ENCODE results near the gene TMEM131. TPM values are rescaled to one million over a fixed set of nuclear protein-coding genes. Genes with fewer than 3 reads are reported as not detected.

TMEM131 gene
- total and polyA plus RNA-seq, 10 of the 15 experiments (the other 5 are each of a cell fraction or from before 2014, with no cell fraction given): 6.0 to 48.2 (median 23.2) TPM

GRCh38 chr2:98036349-98037000, 40.7 kb upstream of the TMEM131 start:
- Histone ChIP-seq H3K9me3 (replicated peaks; ENCODE audit: control insufficient read depth, insufficient read depth, low read length) (no peaks in the 10 kb centered on the region), H3K79me2 (ENCODE audit: control insufficient read depth, insufficient read depth, low read length) (no peaks in the 10 kb centered on the region), H4K20me1 (ENCODE audit: control insufficient read depth, insufficient read depth) (no peaks in the 10 kb centered on the region), H3K4me2 (ENCODE audit: control insufficient read depth, insufficient read depth) (no peak overlapping the region), H3K4me3 (no peak overlapping the region), H3K27me3 (replicated peaks in 1 of 2; ENCODE audit: control insufficient read depth in 2 of 2, insufficient read depth in 2 of 2, low read length in 1 of 2) (no peaks in the 10 kb centered on the region), H3K9ac (ENCODE audit: control insufficient read depth, insufficient read depth, low read length) (no peak overlapping the region), H2AFZ (ENCODE audit: control insufficient read depth, low read depth, low read length) (no peak overlapping the region), H3K4me1 (ENCODE audit: control insufficient read depth, insufficient read depth, low read length) (no peaks in the 10 kb centered on the region), H3K36me3 (ENCODE audit: control insufficient read depth in 2 of 2, insufficient read depth in 2 of 2, low read length in 1 of 2) (no peaks in the 10 kb centered on the region), H3K27ac (ENCODE audit: control insufficient read depth, insufficient read depth) (no peak overlapping the region)
- no TSS peak for BruUV-seq (replicated peaks)
- 85% methylated on average over 8 of the region's 8 CpGs for WGBS (ENCODE audit: insufficient coverage, insufficient replicate concordance, low lambda C conversion rate, missing lambda C conversion rate)
- RAD21 ChIA-PET (ENCODE audit: unreplicated experiment): interaction anchor here (0.6 to 0.9 kb wide), 2 partner anchors 45 to 92 kb away, joined by 3 read pairs; no protein-coding TSS in a partner anchor
- ATAC-seq: no peak
- in situ Hi-C loops (cut with MboI): no loop called here
- CTCF ChIA-PET: interaction anchor here (0.6 to 1.8 kb wide), 2 partner anchors 9 to 801 kb away, joined by 5 to 7 read pairs; no protein-coding TSS in a partner anchor
- SMC1A ChIA-PET (ENCODE audit: uncharacterized antibody, unreplicated experiment): interaction anchor here (0.9 to 2.0 kb wide), 4 partner anchors 9 to 226 kb away, joined by 3 to 8 read pairs (median 4); no protein-coding TSS in a partner anchor
- no peak for TF ChIP-seq NFXL1 (IDR thresholded peaks at IDR 0.05; ENCODE audit: borderline replicate concordance)
- TF ChIP-seq POLR2A (IDR thresholded peaks at IDR 0.05; ENCODE audit: low read depth, low read length): no peak
- TF ChIP-seq STAT1 (conservative IDR thresholded peaks at IDR 0.05): no peak
- no peak for TF ChIP-seq PRDM15 (CRISPR knock-in tag; IDR thresholded peaks at IDR 0.05)
- TF ChIP-seq CTCF (IDR thresholded peaks at IDR 0.05 in 2 of 3, conservative IDR thresholded peaks at IDR 0.05 in 1 of 3; ENCODE audit: control insufficient read depth in 2 of 3, extremely low read depth in 1 of 3, insufficient read depth in 1 of 3, low read depth in 3 of 3, low read length in 3 of 3): no peak
- no peak for TF ChIP-seq SUPT20H (IDR thresholded peaks at IDR 0.05; ENCODE audit: borderline replicate concordance, control insufficient read depth, low read depth, low read length)
- TF ChIP-seq YBX1 (IDR thresholded peaks at IDR 0.05): no peak
- no peak for TF ChIP-seq CEBPB (IDR thresholded peaks at IDR 0.05; ENCODE audit: borderline replicate concordance in 1 of 2, low read depth in 2 of 2, low read length in 2 of 2)
- no peak for TF ChIP-seq KLF5 (IDR thresholded peaks at IDR 0.05; ENCODE audit: partially characterized antibody)
- no peak for TF ChIP-seq KDM1A (IDR thresholded peaks at IDR 0.05; ENCODE audit: borderline replicate concordance)
- TF ChIP-seq POLR2AphosphoS5 (IDR thresholded peaks at IDR 0.05; ENCODE audit: low read length): no peak
- TF ChIP-seq RELA (IDR thresholded peaks at IDR 0.05; ENCODE audit: borderline replicate concordance, partially characterized antibody): no peak
- TF ChIP-seq IRF3 (IDR thresholded peaks at IDR 0.05): no peak
- TF ChIP-seq NKRF (conservative IDR thresholded peaks at IDR 0.05): no peak
- DNase-seq (ENCODE audit: low read depth, low spot score): no peak
- POLR2A ChIA-PET: interaction anchor here (1.8 kb wide), 1 partner anchor 13 kb away, joined by 4 read pairs; no protein-coding TSS in a partner anchor
- FAIRE-seq: no peak
- intact Hi-C loops (cut with micrococcal nuclease; ENCODE audit: unreplicated experiment): no loop called here

Measured in GM12878 (cell line).